HFF-Myc (cell line): ENCODE data around the gene EML1.

Experiments used
- DNase-seq: peaks from one replicate; pipeline ENCODE4 v3.0.0-alpha.2; 2011; ENCODE audit warnings: low read depth; ENCODE audit errors: extremely low read depth
- H3K4me3 ChIP-seq: replicated peaks from 2 replicates; pipeline ENCODE4 v1.5.1; 2011; ENCODE audit warnings: low read depth, mild to moderate bottlenecking, control low read depth, low read length
- CTCF ChIP-seq: IDR thresholded peaks from 2 replicates; pipeline ENCODE4 v1.5.1; 2012; ENCODE audit warnings: mild to moderate bottlenecking, low read depth, low read length, control low read depth; ENCODE audit errors: missing control alignments

EML1 gene

GRCh38 chr14:99748529-99748928, 44.7 kb upstream of the EML1 start:
- TF ChIP-seq CTCF = no peak
- DNase-seq = no peak

GRCh38 chr14:99749142-99749541, 44.1 kb upstream of the EML1 start:
- H3K4me3 ChIP-seq = no peak overlapping the region
- DNase-seq = no peak
- peak; percentile 13 for TF ChIP-seq CTCF

More at GRCh38 chr14:99748529-99748928, 44.7 kb upstream of the EML1 start:
- no peak overlapping the region for H3K4me3 ChIP-seq

- TF ChIP-seq CTCF = no peak
- no peak for DNase-seq
- no peak overlapping the region for H3K4me3 ChIP-seq
These were observed 43.2 kb upstream of the EML1 start for GRCh38 chr14:99749763-99750715.

GRCh38 chr14:99750746-99751450, 42.3 kb upstream of the EML1 start:
- DNase-seq = no peak
- H3K4me3 ChIP-seq = no peak overlapping the region
- TF ChIP-seq CTCF = no peak

- no peak for TF ChIP-seq CTCF
- no peak overlapping the region for H3K4me3 ChIP-seq
- no peak for DNase-seq
These were observed 41.4 kb upstream of the EML1 start for GRCh38 chr14:99751539-99752485.

GRCh38 chr14:99752486-99753121, 40.6 kb upstream of the EML1 start:
- peak; percentile 39 for DNase-seq
- no peak overlapping the region for H3K4me3 ChIP-seq
- no peak for TF ChIP-seq CTCF
